RWPE1 (cell line): ENCODE data around the gene TOR2A.
A peak's percentile ranks its signal among the peaks of the same experiment; 100 is the strongest.

Experiments used
- CTCF ChIA-PET: fragments of 350-600 bp; sonication (Branson Sonifier 250); formaldehyde crosslinking; extraction: SDS; loops from one replicate; lab custom pipeline; 2021; lab: Yijun Ruan, JAX
- POLR2A ChIA-PET: fragments of 400-600 bp; formaldehyde crosslinking; extraction: SDS; loops from one replicate; lab custom pipeline; 2020; ENCODE audit warnings: antibody characterized with exemption; ENCODE audit not compliant: low non-redundant PET; lab: Yijun Ruan, JAX
- DNase-seq: peaks from one replicate; pipeline ENCODE4 v3.0.0; 2012; ENCODE audit warnings: low spot score
- H3K27ac ChIP-seq: fragments of 450-650 bp; 2 replicates; pipeline ENCODE4 v1.5.1; 2017
- TF ChIP-seq, protein P1 (sequence below): fragments of 450-650 bp; conservative IDR thresholded peaks from 2 replicates; pipeline ENCODE4 v1.5.1; 2017; ENCODE audit warnings: low read depth, mild to moderate bottlenecking

The TOR2A gene

DNA sequence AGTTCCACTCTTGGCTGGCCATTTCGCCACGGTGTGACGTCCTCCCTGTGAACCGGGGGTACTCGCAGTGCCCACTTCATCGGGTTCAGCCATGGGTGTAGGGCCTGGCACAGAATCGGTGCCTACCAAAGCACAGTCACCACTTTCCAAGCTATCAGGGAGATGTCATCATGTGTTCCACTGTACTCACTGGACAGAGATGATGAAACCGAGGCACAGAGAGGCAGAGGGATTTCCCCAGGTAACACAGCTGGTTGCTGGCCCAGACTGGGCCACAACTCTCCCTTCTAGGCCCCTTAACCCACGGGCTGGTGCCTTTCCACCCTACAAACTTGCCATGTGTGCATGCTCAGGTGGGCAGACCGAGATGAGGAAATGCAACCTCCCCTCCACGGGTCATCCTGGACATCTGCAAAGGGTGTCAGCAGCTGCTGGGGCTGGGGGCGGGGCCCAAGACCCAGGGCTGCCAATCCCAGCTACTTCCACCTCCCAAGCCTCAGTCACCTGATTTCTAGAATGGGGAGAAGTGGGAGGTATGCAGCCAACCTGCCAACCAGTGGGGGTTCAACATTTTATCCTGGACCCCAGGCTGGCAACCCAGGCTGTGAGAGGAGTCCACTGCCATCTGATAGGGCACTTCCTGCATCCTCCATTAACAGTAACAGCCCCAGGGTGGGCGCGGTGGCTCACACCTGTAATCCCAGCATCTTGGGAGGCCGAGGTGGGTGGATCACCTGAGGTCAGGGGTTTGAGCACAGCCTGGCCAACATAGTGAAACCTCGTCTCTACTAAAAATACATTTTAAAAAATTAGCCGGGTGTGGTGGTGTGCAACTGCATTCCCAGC lies 44.3 kb upstream of the TOR2A start:
- H3K27ac ChIP-seq, result peak overlapping the region; percentile 55
- TF ChIP-seq, protein P1, sequence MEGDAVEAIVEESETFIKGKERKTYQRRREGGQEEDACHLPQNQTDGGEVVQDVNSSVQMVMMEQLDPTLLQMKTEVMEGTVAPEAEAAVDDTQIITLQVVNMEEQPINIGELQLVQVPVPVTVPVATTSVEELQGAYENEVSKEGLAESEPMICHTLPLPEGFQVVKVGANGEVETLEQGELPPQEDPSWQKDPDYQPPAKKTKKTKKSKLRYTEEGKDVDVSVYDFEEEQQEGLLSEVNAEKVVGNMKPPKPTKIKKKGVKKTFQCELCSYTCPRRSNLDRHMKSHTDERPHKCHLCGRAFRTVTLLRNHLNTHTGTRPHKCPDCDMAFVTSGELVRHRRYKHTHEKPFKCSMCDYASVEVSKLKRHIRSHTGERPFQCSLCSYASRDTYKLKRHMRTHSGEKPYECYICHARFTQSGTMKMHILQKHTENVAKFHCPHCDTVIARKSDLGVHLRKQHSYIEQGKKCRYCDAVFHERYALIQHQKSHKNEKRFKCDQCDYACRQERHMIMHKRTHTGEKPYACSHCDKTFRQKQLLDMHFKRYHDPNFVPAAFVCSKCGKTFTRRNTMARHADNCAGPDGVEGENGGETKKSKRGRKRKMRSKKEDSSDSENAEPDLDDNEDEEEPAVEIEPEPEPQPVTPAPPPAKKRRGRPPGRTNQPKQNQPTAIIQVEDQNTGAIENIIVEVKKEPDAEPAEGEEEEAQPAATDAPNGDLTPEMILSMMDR, result no peak
- DNase-seq, result no peak
- CTCF ChIA-PET, result interaction anchor here (1.6 kb wide), 1 partner anchor 45 kb away, joined by 11 read pairs; the partner anchor contains the start of gene TOR2A
- POLR2A ChIA-PET, result interaction anchor here (0.6 kb wide), 1 partner anchor 1231 kb away, joined by 5 read pairs; no protein-coding TSS in a partner anchor

DNA sequence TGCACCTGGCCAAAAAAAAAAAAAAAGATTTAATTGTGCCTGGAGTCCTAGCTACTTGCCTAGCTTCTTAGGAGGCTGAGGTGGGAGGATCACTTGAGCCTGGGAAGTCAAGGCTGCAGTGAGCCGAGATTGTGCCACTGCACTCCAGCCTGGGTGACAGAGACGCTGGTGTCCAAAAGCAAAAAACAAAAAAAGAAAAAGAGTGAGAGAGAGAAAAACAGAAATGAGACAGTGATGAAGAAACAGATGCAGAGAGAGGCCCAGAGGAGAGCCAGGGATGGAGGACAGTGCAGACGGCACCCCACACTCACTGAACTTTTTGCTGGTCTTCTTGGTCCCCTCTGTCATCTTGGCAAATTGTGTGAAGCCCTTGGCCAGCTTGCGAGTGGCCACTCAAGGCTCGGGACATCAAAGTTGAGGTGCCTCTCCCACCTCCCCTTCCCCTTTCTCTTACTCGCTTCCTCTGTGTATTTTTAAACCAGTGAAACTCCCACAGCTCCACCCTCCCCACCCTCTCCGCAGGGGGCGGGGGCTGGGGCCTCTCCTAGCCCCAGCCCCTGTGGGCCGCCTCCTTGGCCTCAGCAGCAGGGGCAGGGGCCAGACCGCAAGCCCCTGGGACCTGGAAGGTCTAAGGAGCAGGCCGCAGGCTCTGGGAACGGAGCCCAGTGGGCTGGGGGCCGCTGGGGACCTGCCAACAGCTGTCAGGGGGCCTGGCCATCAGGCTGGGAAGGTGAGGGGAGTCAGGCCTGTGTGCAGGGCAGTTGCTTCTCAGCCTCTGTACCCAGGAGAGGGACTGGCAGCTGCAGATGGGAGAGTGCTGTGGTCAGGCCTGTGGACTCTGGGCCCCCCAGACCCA lies 43.4 kb upstream of the TOR2A start, which contains the start of gene SH2D3C:
SH2D3C (minus strand) TSS at position 387 of the 856 bp plus-strand sequence; CDS start at position 348, 39 bp downstream.
- ChIA-PET POLR2A (interaction anchor here (0.6 kb wide), 1 partner anchor 1232 kb away, joined by 5 read pairs; no protein-coding TSS in a partner anchor), CTCF (interaction anchor here (1.6 kb wide), 1 partner anchor 44 kb away, joined by 11 read pairs; the partner anchor contains the start of gene TOR2A)
- DNase-seq, result no peak
- peak within 1 kb of the TSS; percentile 55 for H3K27ac ChIP-seq
- TF ChIP-seq, protein P1, result no peak

DNA sequence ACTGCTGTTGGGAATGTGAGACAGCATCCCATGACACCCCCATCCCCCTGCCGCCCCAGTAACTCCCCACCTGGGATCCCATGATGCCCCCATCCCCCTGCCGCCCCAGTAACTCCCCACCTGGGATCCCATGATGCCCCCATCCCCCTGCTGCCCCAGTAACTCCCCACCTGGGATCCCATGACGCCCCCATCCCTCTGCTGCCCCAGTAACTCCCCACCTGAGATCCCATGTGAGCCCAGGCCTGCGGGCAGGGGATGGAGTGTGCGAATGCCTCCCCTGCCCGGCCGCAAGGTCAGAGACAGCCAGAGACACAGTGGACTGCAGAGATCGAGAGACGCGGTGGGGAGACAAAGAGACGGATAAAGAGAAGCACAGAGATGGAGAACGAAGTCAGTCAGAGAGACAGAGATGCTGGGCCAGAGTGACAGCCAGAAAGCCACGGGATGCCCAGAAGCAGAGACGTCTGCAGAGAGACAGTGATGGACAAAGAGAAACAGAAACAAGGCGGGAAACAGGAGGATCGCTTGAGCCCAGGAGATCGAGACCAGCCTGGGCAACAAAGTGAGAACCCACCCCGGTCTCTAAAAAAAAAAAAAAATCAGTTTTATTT lies 42.4 kb upstream of the TOR2A start:
- CTCF ChIA-PET, result no interaction called here
- TF ChIP-seq, protein P1, result no peak
- DNase-seq, result no peak
- POLR2A ChIA-PET, result no interaction called here
- H3K27ac ChIP-seq, result no peak overlapping the region

DNA sequence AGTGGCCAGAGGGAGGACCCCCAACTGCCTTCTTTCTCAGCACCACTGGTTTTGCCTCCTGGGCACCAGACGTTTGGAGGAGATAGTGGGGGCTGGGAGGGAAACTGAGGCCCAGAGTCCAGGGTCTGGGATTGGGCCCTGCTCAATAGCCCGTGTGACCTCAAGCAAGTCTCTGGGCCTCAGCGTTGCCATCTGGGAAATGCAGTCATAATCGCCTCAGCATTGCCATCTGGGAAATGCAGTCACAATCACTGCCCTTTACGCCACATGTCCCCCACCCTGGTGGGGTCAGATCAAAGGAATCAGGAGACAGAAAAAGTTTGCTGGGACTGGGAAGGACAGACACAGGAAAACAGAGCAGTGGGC lies 41.8 kb upstream of the TOR2A start:
- DNase-seq, result no peak
- H3K27ac ChIP-seq, result no peak overlapping the region
- CTCF ChIA-PET, result interaction anchor here (1.3 kb wide), 1 partner anchor 42 kb away, joined by 5 read pairs; the partner anchor contains the start of gene TOR2A
- POLR2A ChIA-PET, result no interaction called here
- TF ChIP-seq, protein P1, result no peak

DNA sequence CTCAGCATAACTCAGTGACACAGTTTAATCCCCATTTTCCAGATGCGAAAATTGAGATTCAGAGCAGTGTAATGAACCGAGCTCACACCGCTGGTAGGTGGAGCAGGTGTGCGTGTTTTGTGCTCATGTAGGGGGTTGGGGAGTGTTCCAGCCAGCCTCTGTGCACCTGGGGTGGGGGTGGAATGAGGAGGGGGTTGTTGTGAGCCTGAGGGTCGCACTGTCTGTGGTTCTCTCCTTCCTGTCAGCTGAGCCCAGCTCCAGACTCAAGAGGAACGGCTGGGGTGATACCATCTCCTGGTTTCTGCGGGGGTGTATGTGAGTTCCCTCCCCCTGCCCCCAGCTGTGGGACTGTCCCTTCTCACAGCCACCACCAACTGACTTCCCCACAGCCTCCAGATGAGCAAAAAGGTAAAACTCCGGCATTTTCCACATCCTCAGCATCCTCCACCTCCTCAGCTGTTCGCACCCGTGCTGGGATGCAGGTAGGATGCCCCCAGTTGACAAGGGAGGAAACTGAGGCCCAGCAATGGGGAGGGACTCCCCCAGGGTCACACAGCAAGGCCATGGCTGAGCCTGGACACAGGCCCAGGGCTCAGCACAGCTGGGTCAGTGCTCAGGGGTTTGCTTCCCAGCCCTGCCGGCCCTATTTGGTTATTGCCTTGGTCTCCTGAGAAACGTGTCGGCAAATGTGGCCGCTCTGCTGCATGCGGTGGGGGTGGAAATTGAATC lies 41.3 kb upstream of the TOR2A start:
- CTCF ChIA-PET, result interaction anchor here (0.7 to 1.3 kb wide), 2 partner anchors 42 to 200 kb away, joined by 3 to 5 read pairs; partner anchors contain the start of gene TOR2A
- DNase-seq, result no peak
- TF ChIP-seq, protein P1, result no peak
- POLR2A ChIA-PET, result interaction anchor here (0.6 kb wide), 1 partner anchor 413 kb away, joined by 7 read pairs; no protein-coding TSS in a partner anchor
- H3K27ac ChIP-seq, result no peak overlapping the region
